Ishikawa (cell line): Measurements from ENCODE around the gene RPP14.
A peak's percentile ranks its signal among the peaks of the same experiment; 100 is the strongest.

Experiments used
- CEBPB ChIP-seq: IDR thresholded peaks from 2 replicates; pipeline ENCODE4 v1.6.1; 2012
- FOXM1 ChIP-seq: IDR thresholded peaks from 2 replicates; pipeline ENCODE4 v1.6.1; 2012; ENCODE audit warnings: low read depth, borderline replicate concordance
- RAD21 ChIP-seq: IDR thresholded peaks from 2 replicates; pipeline ENCODE4 v1.6.1; 2012; ENCODE audit warnings: low read depth
- REST ChIP-seq: IDR thresholded peaks from 2 replicates; pipeline ENCODE4 v1.6.1; 2012; ENCODE audit warnings: low read depth, mild to moderate bottlenecking
- TAF1 ChIP-seq: IDR thresholded peaks from 2 replicates; pipeline ENCODE4 v1.6.1; 2012; ENCODE audit warnings: low read depth, mild to moderate bottlenecking
- TCF12 ChIP-seq: IDR thresholded peaks from 2 replicates; pipeline ENCODE4 v1.6.1; 2012; ENCODE audit warnings: low read depth
- TEAD4 ChIP-seq: IDR thresholded peaks from 2 replicates; pipeline ENCODE4 v1.6.1; 2012

- TF ChIP-seq FOXM1 (no peak), TCF12 (no peak), RAD21 (no peak), TAF1 (no peak), CEBPB (peak; percentile 83), TEAD4 (no peak), REST (no peak)
These were observed 34.0 kb upstream of the RPP14 start for GRCh38 chr3:58271901-58272501.
